ENCODE results near the gene TEX38. TPM values are rescaled to one million over a fixed set of nuclear protein-coding genes. Genes with fewer than 3 reads are reported as not detected.

The TEX38 gene
- total and polyA plus RNA-seq, 2 experiments from 2014 or later, result not detected

GRCh38 chr1:46652321-46653100 lies 19.1 kb upstream of the TEX38 start (continued):
- TF ChIP-seq REST (IDR thresholded peaks at IDR 0.05; ENCODE audit: unreplicated experiment) (no peak), ZNF331 (CRISPR knock-in tag; IDR thresholded peaks at IDR 0.05; ENCODE audit: low read depth) (no peak), ETS1 (IDR thresholded peaks at IDR 0.05) (no peak), STAT1 (IDR thresholded peaks at IDR 0.05; ENCODE audit: unreplicated experiment) (no peak), CTCF (conservative IDR thresholded peaks at IDR 0.05; ENCODE audit: low read depth in 2 of 2) (no peak), EZH2phosphoT487 (IDR thresholded peaks at IDR 0.05; ENCODE audit: unreplicated experiment) (no peak)

- Mint-ChIP-seq H3K27ac (no peak overlapping the region), H3K27me3 (ENCODE audit: insufficient read depth, low read depth, poor library complexity) (no peaks in the 10 kb centered on the region), H3K36me3 (ENCODE audit: low read depth) (peaks cover 65% of the 10 kb centered on the region), H3K4me3 (no peak overlapping the region), H3K4me1 (no peaks in the 10 kb centered on the region), H3K9me3 (peaks cover 15% of the 10 kb centered on the region; the same call in 2 of the 3 replicates)
- H3F3A ChIP-seq (replicated peaks; ENCODE audit: low read depth), result no peaks in the 10 kb centered on the region
- no peak for DNase-seq (ENCODE audit: low spot score)
- no peaks in the 10 kb centered on the region for H3K4me1 ChIP-seq (ENCODE audit: insufficient read depth)
- no peak for ATAC-seq
- 0 out of 2 replicates have a peak, but pooled peaks cover 6% of the 10 kb centered on the region for H4K20me1 ChIP-seq (replicated peaks; ENCODE audit: insufficient read depth)
- 0 out of 2 replicates have a peak overlapping the region, but pooled peaks have one; percentile 42 for H3K27ac ChIP-seq (ENCODE audit: low read depth)
- H3K4me2 ChIP-seq, result no peak overlapping the region
- no peaks in the 10 kb centered on the region for H3K79me2 ChIP-seq (replicated peaks; ENCODE audit: insufficient read depth)
- H2AFZ ChIP-seq, result no peak overlapping the region
- no peaks in the 10 kb centered on the region for H3K27me3 ChIP-seq (ENCODE audit: insufficient read depth)
- peaks cover 26% of the 10 kb centered on the region for H3K36me3 ChIP-seq (ENCODE audit: insufficient read depth)
- no peaks in the 10 kb centered on the region for H3K9me2 ChIP-seq (ENCODE audit: insufficient read depth)
- H3K4me3 ChIP-seq, result no peak overlapping the region
- no peak for TF ChIP-seq ZNF462 (CRISPR knock-in tag; IDR thresholded peaks at IDR 0.05)
- TF ChIP-seq ZNF114 (CRISPR knock-in tag; IDR thresholded peaks at IDR 0.05), result no peak
- TF ChIP-seq STAT1 (IDR thresholded peaks at IDR 0.05; ENCODE audit: unreplicated experiment), result no peak
- no peak for TF ChIP-seq EZH2 (IDR thresholded peaks at IDR 0.05; ENCODE audit: low read depth, unreplicated experiment)
Observed at GRCh38 chr1:46653405-46653958, 18.2 kb upstream of the TEX38 start.
